ENCODE data around the gene ROGDI. TPM values are rescaled to one million over a fixed set of nuclear protein-coding genes. Genes with fewer than 3 reads are reported as not detected.

Gene ROGDI
- total RNA-seq, 2 experiments from 2014 or later: 9.0 to 9.6 TPM

- H3K9me3 Mint-ChIP-seq: no peaks in the 10 kb centered on the region
- H3K27me3 Mint-ChIP-seq: no peaks in the 10 kb centered on the region
- H3K36me3 Mint-ChIP-seq (ENCODE audit: low read depth): no peaks in the 10 kb centered on the region
- ChIA-PET CTCF (no interaction called here), POLR2A (no interaction called here)
- no peak overlapping the region for H3K4me3 Mint-ChIP-seq
- no peaks in the 10 kb centered on the region for H3K4me1 Mint-ChIP-seq
- no peak overlapping the region for H3K27ac Mint-ChIP-seq
- no peak for DNase-seq
Measured at GRCh38 chr16:4783251-4783950, 19.0 kb downstream of the ROGDI start.

- no peaks in the 10 kb centered on the region for H3K36me3 Mint-ChIP-seq (ENCODE audit: low read depth)
- CTCF ChIA-PET: no interaction called here
- H3K4me1 Mint-ChIP-seq: no peaks in the 10 kb centered on the region
- no peak overlapping the region for H3K4me3 Mint-ChIP-seq
- no peak for DNase-seq
- no peaks in the 10 kb centered on the region for H3K27me3 Mint-ChIP-seq
- no peaks in the 10 kb centered on the region for H3K9me3 Mint-ChIP-seq
- POLR2A ChIA-PET: no interaction called here
- no peak overlapping the region for H3K27ac Mint-ChIP-seq
Measured at GRCh38 chr16:4780235-4780634, 22.2 kb downstream of the ROGDI start.

- ChIA-PET CTCF (no interaction called here), POLR2A (no interaction called here)
- Mint-ChIP-seq H3K4me3 (no peak overlapping the region), H3K27ac (no peak overlapping the region), H3K4me1 (no peaks in the 10 kb centered on the region), H3K27me3 (no peaks in the 10 kb centered on the region), H3K36me3 (ENCODE audit: low read depth) (no peaks in the 10 kb centered on the region), H3K9me3 (no peaks in the 10 kb centered on the region)
- no peak for DNase-seq
Measured at GRCh38 chr16:4778050-4778392, 24.4 kb downstream of the ROGDI start.

GRCh38 chr16:4777339-4778049 is 24.9 kb downstream of the ROGDI start:
- H3K27me3 Mint-ChIP-seq: no peaks in the 10 kb centered on the region
- POLR2A ChIA-PET: no interaction called here
- no peaks in the 10 kb centered on the region for H3K9me3 Mint-ChIP-seq
- H3K4me1 Mint-ChIP-seq: no peaks in the 10 kb centered on the region
- H3K27ac Mint-ChIP-seq: no peak overlapping the region
- CTCF ChIA-PET: no interaction called here
- H3K4me3 Mint-ChIP-seq: no peak overlapping the region
- DNase-seq: no peak
- H3K36me3 Mint-ChIP-seq (ENCODE audit: low read depth): no peaks in the 10 kb centered on the region

GRCh38 chr16:4776141-4776705 is 26.2 kb downstream of the ROGDI start:
- H3K4me1 Mint-ChIP-seq: no peaks in the 10 kb centered on the region
- H3K36me3 Mint-ChIP-seq (ENCODE audit: low read depth): no peaks in the 10 kb centered on the region
- ChIA-PET POLR2A (no interaction called here), CTCF (no interaction called here)
- H3K4me3 Mint-ChIP-seq: no peak overlapping the region
- no peaks in the 10 kb centered on the region for H3K9me3 Mint-ChIP-seq
- H3K27ac Mint-ChIP-seq: no peak overlapping the region
- DNase-seq: no peak
- H3K27me3 Mint-ChIP-seq: no peaks in the 10 kb centered on the region

- ChIA-PET POLR2A (no interaction called here), CTCF (no interaction called here)
- no peak overlapping the region for H3K4me3 Mint-ChIP-seq
- H3K36me3 Mint-ChIP-seq (ENCODE audit: low read depth): no peaks in the 10 kb centered on the region
- H3K27me3 Mint-ChIP-seq: no peaks in the 10 kb centered on the region
- no peak for DNase-seq
- H3K4me1 Mint-ChIP-seq: no peaks in the 10 kb centered on the region
- no peak overlapping the region for H3K27ac Mint-ChIP-seq
- no peaks in the 10 kb centered on the region for H3K9me3 Mint-ChIP-seq
Measured at GRCh38 chr16:4775005-4775404, 27.4 kb downstream of the ROGDI start.

- Mint-ChIP-seq H3K36me3 (ENCODE audit: low read depth) (no peaks in the 10 kb centered on the region), H3K4me3 (no peak overlapping the region), H3K27me3 (no peaks in the 10 kb centered on the region), H3K9me3 (no peaks in the 10 kb centered on the region), H3K27ac (no peak overlapping the region), H3K4me1 (peaks cover 12% of the 10 kb centered on the region)
- CTCF ChIA-PET: interaction anchor here (0.7 to 0.9 kb wide), 2 partner anchors 13 to 302 kb away, joined by 5 to 6 read pairs; no protein-coding TSS in a partner anchor
- no peak for DNase-seq
- POLR2A ChIA-PET: no interaction called here
Measured at GRCh38 chr16:4772351-4772750, 30.1 kb downstream of the ROGDI start.

- ChIA-PET POLR2A (no interaction called here), CTCF (no interaction called here)
- no peaks in the 10 kb centered on the region for H3K36me3 Mint-ChIP-seq (ENCODE audit: low read depth)
- H3K4me3 Mint-ChIP-seq: no peak overlapping the region
- no peaks in the 10 kb centered on the region for H3K9me3 Mint-ChIP-seq
- no peaks in the 10 kb centered on the region for H3K27me3 Mint-ChIP-seq
- no peak for DNase-seq
- H3K27ac Mint-ChIP-seq: no peak overlapping the region
- H3K4me1 Mint-ChIP-seq: peaks cover 15% of the 10 kb centered on the region
Measured at GRCh38 chr16:4771646-4772045, 30.8 kb downstream of the ROGDI start.

GRCh38 chr16:4769306-4769638 is 33.2 kb downstream of the ROGDI start:
- Mint-ChIP-seq H3K9me3 (no peaks in the 10 kb centered on the region), H3K27me3 (no peaks in the 10 kb centered on the region), H3K27ac (peak overlapping the region; percentile 7), H3K4me1 (peaks cover 31% of the 10 kb centered on the region), H3K4me3 (peak overlapping the region; percentile 19), H3K36me3 (ENCODE audit: low read depth) (peaks cover 7% of the 10 kb centered on the region)
- ChIA-PET CTCF (interaction anchor here (2.2 kb wide), 1 partner anchor 145 kb away, joined by 5 read pairs; the partner anchor contains the start of gene MGRN1), POLR2A (interaction anchor here (1.1 kb wide), 1 partner anchor 34 kb away, joined by 3 read pairs; the partner anchor contains the start of gene DNAAF8)
- no peak for DNase-seq

GRCh38 chr16:4768549-4769305 is 33.7 kb downstream of the ROGDI start:
- CTCF ChIA-PET: interaction anchor here (1.2 to 2.2 kb wide), 2 partner anchors 32 to 145 kb away, joined by 3 to 5 read pairs; partner anchors contain the start of gene MGRN1
- peak; percentile 87 for DNase-seq
- Mint-ChIP-seq H3K9me3 (no peaks in the 10 kb centered on the region), H3K27me3 (no peaks in the 10 kb centered on the region), H3K4me1 (peaks cover 34% of the 10 kb centered on the region), H3K27ac (peak overlapping the region; percentile 88), H3K4me3 (peak overlapping the region; percentile 90), H3K36me3 (ENCODE audit: low read depth) (peaks cover 7% of the 10 kb centered on the region)
- POLR2A ChIA-PET: interaction anchor here (1.1 kb wide), 1 partner anchor 34 kb away, joined by 3 read pairs; the partner anchor contains the start of gene DNAAF8

GRCh38 chr16:4767872-4768548 is 34.4 kb downstream of the ROGDI start:
- peaks cover 35% of the 10 kb centered on the region for H3K4me1 Mint-ChIP-seq
- DNase-seq: no peak
- peaks cover 9% of the 10 kb centered on the region for H3K36me3 Mint-ChIP-seq (ENCODE audit: low read depth)
- H3K27ac Mint-ChIP-seq: peak overlapping the region; percentile 88
- H3K27me3 Mint-ChIP-seq: no peaks in the 10 kb centered on the region
- POLR2A ChIA-PET: interaction anchor here (1.1 kb wide), 1 partner anchor 33 kb away, joined by 3 read pairs; the partner anchor contains the start of gene DNAAF8
- H3K4me3 Mint-ChIP-seq: peak overlapping the region; percentile 90
- H3K9me3 Mint-ChIP-seq: no peaks in the 10 kb centered on the region
- CTCF ChIA-PET: interaction anchor here (1.2 to 2.2 kb wide), 2 partner anchors 31 to 144 kb away, joined by 3 to 5 read pairs; partner anchors contain the start of gene MGRN1

- ChIA-PET CTCF (no interaction called here), POLR2A (no interaction called here)
- no peaks in the 10 kb centered on the region for H3K9me3 Mint-ChIP-seq
- H3K4me1 Mint-ChIP-seq: peaks cover 35% of the 10 kb centered on the region
- peaks cover 11% of the 10 kb centered on the region for H3K36me3 Mint-ChIP-seq (ENCODE audit: low read depth)
- H3K4me3 Mint-ChIP-seq: peak within 1 kb of the TSS; percentile 90
- H3K27me3 Mint-ChIP-seq: no peaks in the 10 kb centered on the region
- peak within 1 kb of the TSS; percentile 92 for H3K27ac Mint-ChIP-seq
- DNase-seq: peak; percentile 96
Measured at GRCh38 chr16:4766875-4767628, 35.4 kb downstream of the ROGDI start, which contains the start of gene ZNF500. Gene ZNF500, minus strand, starts transcription at chr16:4767162. Its CDS starts 1,184 bp downstream, at chr16:4765978.

Data from activated CD4-positive, alpha-beta T cell treated with anti-CD3 and anti-CD28 coated beads, Interleukin-2, amount 10 ng/mL, durations not matched to agents 7 days and 5 days (primary cell).